GM18519 (cell line): ENCODE results near the gene GBGT1.

Experiments used
- ATAC-seq: cut with Tn5 transposase; IDR thresholded peaks from one replicate; pipeline ENCODE4 v1.9.1; 2021; ENCODE audit warnings: mild to moderate bottlenecking, moderate library complexity; ENCODE audit not compliant: unreplicated experiment, low FRiP score

The GBGT1 gene

GRCh38 chr9:133104718-133105460, 58.8 kb downstream of the GBGT1 start:
- ATAC-seq, result no peak

GRCh38 chr9:133103987-133104505, 59.7 kb downstream of the GBGT1 start:
- ATAC-seq, result no peak

- no peak for ATAC-seq
These were observed 60.3 kb downstream of the GBGT1 start for GRCh38 chr9:133103183-133103986.
